Measurements from ENCODE around the gene CXXC1. TPM values are rescaled to one million over a fixed set of nuclear protein-coding genes. Genes with fewer than 3 reads are reported as not detected.

CXXC1 gene
- total RNA-seq, 1 experiment from 2014 or later: 54.7 TPM

GRCh38 chr18:50287028-50287440, 458 bp downstream of the CXXC1 start:
- ChIA-PET POLR2A (ENCODE audit: unreplicated experiment) (no interaction called here), CTCF (no interaction called here)
- Histone ChIP-seq H3K4me3 (peak overlapping the region; percentile 96), H3K4me2 (peak overlapping the region; percentile 87), H3K27me3 (ENCODE audit: insufficient read depth, low read depth) (no peaks in the 10 kb centered on the region), H3K9me3 (ENCODE audit: insufficient read depth, low read depth) (no peaks in the 10 kb centered on the region), H3K4me1 (replicated peaks; ENCODE audit: insufficient read depth) (peaks cover 15% of the 10 kb centered on the region; the same call in 1 of the 2 replicates), H2AFZ (peak overlapping the region; percentile 98), H3K27ac (peak overlapping the region; percentile 16; the same call in 1 of the 2 replicates), H3F3A (ENCODE audit: insufficient read depth, low read depth) (peaks cover 6% of the 10 kb centered on the region; the same call in 1 of the 2 replicates), H3K36me3 (ENCODE audit: low read depth) (no peaks in the 10 kb centered on the region), H3K79me2 (ENCODE audit: low read depth) (peaks cover 17% of the 10 kb centered on the region), H4K20me1 (ENCODE audit: insufficient read depth) (no peaks in the 10 kb centered on the region), H3K9me2 (ENCODE audit: insufficient read depth) (no peaks in the 10 kb centered on the region)
- no peak for TF ChIP-seq EZH2 (IDR thresholded peaks at IDR 0.05; ENCODE audit: low read depth)
- TF ChIP-seq, protein P1, sequence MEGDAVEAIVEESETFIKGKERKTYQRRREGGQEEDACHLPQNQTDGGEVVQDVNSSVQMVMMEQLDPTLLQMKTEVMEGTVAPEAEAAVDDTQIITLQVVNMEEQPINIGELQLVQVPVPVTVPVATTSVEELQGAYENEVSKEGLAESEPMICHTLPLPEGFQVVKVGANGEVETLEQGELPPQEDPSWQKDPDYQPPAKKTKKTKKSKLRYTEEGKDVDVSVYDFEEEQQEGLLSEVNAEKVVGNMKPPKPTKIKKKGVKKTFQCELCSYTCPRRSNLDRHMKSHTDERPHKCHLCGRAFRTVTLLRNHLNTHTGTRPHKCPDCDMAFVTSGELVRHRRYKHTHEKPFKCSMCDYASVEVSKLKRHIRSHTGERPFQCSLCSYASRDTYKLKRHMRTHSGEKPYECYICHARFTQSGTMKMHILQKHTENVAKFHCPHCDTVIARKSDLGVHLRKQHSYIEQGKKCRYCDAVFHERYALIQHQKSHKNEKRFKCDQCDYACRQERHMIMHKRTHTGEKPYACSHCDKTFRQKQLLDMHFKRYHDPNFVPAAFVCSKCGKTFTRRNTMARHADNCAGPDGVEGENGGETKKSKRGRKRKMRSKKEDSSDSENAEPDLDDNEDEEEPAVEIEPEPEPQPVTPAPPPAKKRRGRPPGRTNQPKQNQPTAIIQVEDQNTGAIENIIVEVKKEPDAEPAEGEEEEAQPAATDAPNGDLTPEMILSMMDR (conservative IDR thresholded peaks at IDR 0.05): no peak
- DNase-seq: no peak
- intact Hi-C loops (cut with micrococcal nuclease; ENCODE audit: unreplicated experiment): no loop called here
- BruUV-seq (replicated peaks): no TSS peak

- Histone ChIP-seq H3K79me2 (ENCODE audit: low read depth) (peaks cover 17% of the 10 kb centered on the region), H3K36me3 (ENCODE audit: low read depth) (no peaks in the 10 kb centered on the region), H3K4me1 (replicated peaks; ENCODE audit: insufficient read depth) (peaks cover 17% of the 10 kb centered on the region; the same call in 1 of the 2 replicates), H3K9me3 (ENCODE audit: insufficient read depth, low read depth) (no peaks in the 10 kb centered on the region), H3K4me3 (peak overlapping the region; percentile 96), H2AFZ (no peak overlapping the region), H3K9me2 (ENCODE audit: insufficient read depth) (no peaks in the 10 kb centered on the region), H4K20me1 (ENCODE audit: insufficient read depth) (no peaks in the 10 kb centered on the region), H3K4me2 (peak overlapping the region; percentile 87), H3K27me3 (ENCODE audit: insufficient read depth, low read depth) (no peaks in the 10 kb centered on the region), H3K27ac (no peak overlapping the region), H3F3A (ENCODE audit: insufficient read depth, low read depth) (peaks cover 8% of the 10 kb centered on the region; the same call in 1 of the 2 replicates)
- TF ChIP-seq, protein P1 (conservative IDR thresholded peaks at IDR 0.05): no peak
- no peak for TF ChIP-seq EZH2 (IDR thresholded peaks at IDR 0.05; ENCODE audit: low read depth)
- POLR2A ChIA-PET (ENCODE audit: unreplicated experiment): no interaction called here
- no TSS peak for BruUV-seq (replicated peaks)
- intact Hi-C loops (cut with micrococcal nuclease; ENCODE audit: unreplicated experiment): no loop called here
- CTCF ChIA-PET: no interaction called here
- no peak for DNase-seq
Measured at GRCh38 chr18:50286391-50287027, 983 bp downstream of the CXXC1 start.

GRCh38 chr18:50285631-50286321, 1.7 kb downstream of the CXXC1 start:
- no TSS peak for BruUV-seq (replicated peaks)
- no peak overlapping the region for H2AFZ ChIP-seq
- no peaks in the 10 kb centered on the region for H4K20me1 ChIP-seq (ENCODE audit: insufficient read depth)
- no peaks in the 10 kb centered on the region for H3K9me3 ChIP-seq (ENCODE audit: insufficient read depth, low read depth)
- no peaks in the 10 kb centered on the region for H3K36me3 ChIP-seq (ENCODE audit: low read depth)
- H3K4me3 ChIP-seq: no peak overlapping the region; the same call in 1 of the 2 replicates
- peaks cover 22% of the 10 kb centered on the region for H3K79me2 ChIP-seq (ENCODE audit: low read depth)
- DNase-seq: no peak
- ChIA-PET POLR2A (ENCODE audit: unreplicated experiment) (no interaction called here), CTCF (no interaction called here)
- H3K9me2 ChIP-seq (ENCODE audit: insufficient read depth): no peaks in the 10 kb centered on the region
- H3K4me2 ChIP-seq: peak overlapping the region; percentile 87; the same call in 1 of the 2 replicates
- intact Hi-C loops (cut with micrococcal nuclease; ENCODE audit: unreplicated experiment): no loop called here
- no peak overlapping the region for H3K27ac ChIP-seq
- H3F3A ChIP-seq (ENCODE audit: insufficient read depth, low read depth): peaks cover 8% of the 10 kb centered on the region
- H3K27me3 ChIP-seq (ENCODE audit: insufficient read depth, low read depth): no peaks in the 10 kb centered on the region
- TF ChIP-seq, protein P1 (conservative IDR thresholded peaks at IDR 0.05): no peak
- no peak for TF ChIP-seq EZH2 (IDR thresholded peaks at IDR 0.05; ENCODE audit: low read depth)
- H3K4me1 ChIP-seq (replicated peaks; ENCODE audit: insufficient read depth): peaks cover 17% of the 10 kb centered on the region; the same call in 1 of the 2 replicates

Data from PC-9 (cell line).